ENCODE results near the gene ANGPTL2.

Gene ANGPTL2

GRCh38 chr9:127083138-127083980 is 39.1 kb downstream of the ANGPTL2 start:
- no peaks in the 10 kb centered on the region for H4K20me1 ChIP-seq (ENCODE audit: control insufficient read depth, insufficient read depth, low read depth, low read length)
- no peak overlapping the region for H3K4me2 ChIP-seq (ENCODE audit: low read length)
- no peaks in the 10 kb centered on the region for H3K9me2 ChIP-seq (replicated peaks; ENCODE audit: control insufficient read depth, low read length)
- H3K27me3 ChIP-seq (ENCODE audit: control insufficient read depth, low read length): no peaks in the 10 kb centered on the region
- H3F3A ChIP-seq (ENCODE audit: control insufficient read depth, insufficient read depth): no peaks in the 10 kb centered on the region
- TF ChIP-seq CTCF (IDR thresholded peaks at IDR 0.05; ENCODE audit: low read depth, low read length, poor library complexity, severe bottlenecking) (no peak), EZH2phosphoT487 (IDR thresholded peaks at IDR 0.05; ENCODE audit: borderline replicate concordance, low read length) (no peak)
- H3K4me1 ChIP-seq (ENCODE audit: control insufficient read depth, low read length): no peaks in the 10 kb centered on the region
- H3K79me2 ChIP-seq (ENCODE audit: control insufficient read depth, low read length): no peaks in the 10 kb centered on the region
- H3K27ac ChIP-seq (ENCODE audit: low read depth, low read length): no peak overlapping the region
- H3K4me3 ChIP-seq (ENCODE audit: low read length): no peak overlapping the region
- no peaks in the 10 kb centered on the region for H3K9me3 ChIP-seq (ENCODE audit: control insufficient read depth, insufficient read depth, low read length)
- H3K36me3 ChIP-seq (ENCODE audit: control insufficient read depth, low read length): no peaks in the 10 kb centered on the region

GRCh38 chr9:127081250-127082185 is 40.9 kb downstream of the ANGPTL2 start:
- TF ChIP-seq CTCF (IDR thresholded peaks at IDR 0.05; ENCODE audit: low read depth, low read length, poor library complexity, severe bottlenecking): no peak
- Histone ChIP-seq H3K9me2 (replicated peaks; ENCODE audit: control insufficient read depth, low read length) (no peaks in the 10 kb centered on the region), H3K27ac (ENCODE audit: low read depth, low read length) (no peak overlapping the region), H3K9me3 (ENCODE audit: control insufficient read depth, insufficient read depth, low read length) (no peaks in the 10 kb centered on the region), H3K4me2 (ENCODE audit: low read length) (no peak overlapping the region), H4K20me1 (ENCODE audit: control insufficient read depth, insufficient read depth, low read depth, low read length) (no peaks in the 10 kb centered on the region), H3F3A (ENCODE audit: control insufficient read depth, insufficient read depth) (no peaks in the 10 kb centered on the region), H3K4me1 (ENCODE audit: control insufficient read depth, low read length) (no peaks in the 10 kb centered on the region), H3K79me2 (ENCODE audit: control insufficient read depth, low read length) (no peaks in the 10 kb centered on the region), H3K36me3 (ENCODE audit: control insufficient read depth, low read length) (no peaks in the 10 kb centered on the region), H3K4me3 (ENCODE audit: low read length) (no peak overlapping the region), H3K27me3 (ENCODE audit: control insufficient read depth, low read length) (no peaks in the 10 kb centered on the region)

GRCh38 chr9:127079446-127080140 is 42.8 kb downstream of the ANGPTL2 start:
- H3K4me3 ChIP-seq (ENCODE audit: low read length): no peak overlapping the region
- no peaks in the 10 kb centered on the region for H3K36me3 ChIP-seq (ENCODE audit: control insufficient read depth, low read length)
- no peaks in the 10 kb centered on the region for H4K20me1 ChIP-seq (ENCODE audit: control insufficient read depth, insufficient read depth, low read depth, low read length)
- no peak overlapping the region for H3K27ac ChIP-seq (ENCODE audit: low read depth, low read length)
- H3K9me3 ChIP-seq (ENCODE audit: control insufficient read depth, insufficient read depth, low read length): no peaks in the 10 kb centered on the region
- H3K79me2 ChIP-seq (ENCODE audit: control insufficient read depth, low read length): no peaks in the 10 kb centered on the region
- H3K4me1 ChIP-seq (ENCODE audit: control insufficient read depth, low read length): no peaks in the 10 kb centered on the region
- no peaks in the 10 kb centered on the region for H3K9me2 ChIP-seq (replicated peaks; ENCODE audit: control insufficient read depth, low read length)
- TF ChIP-seq EZH2phosphoT487 (IDR thresholded peaks at IDR 0.05; ENCODE audit: borderline replicate concordance, low read length) (no peak), CTCF (IDR thresholded peaks at IDR 0.05; ENCODE audit: low read depth, low read length, poor library complexity, severe bottlenecking) (no peak)
- H3K27me3 ChIP-seq (ENCODE audit: control insufficient read depth, low read length): no peaks in the 10 kb centered on the region
- no peak overlapping the region for H3K4me2 ChIP-seq (ENCODE audit: low read length)
- no peaks in the 10 kb centered on the region for H3F3A ChIP-seq (ENCODE audit: control insufficient read depth, insufficient read depth)
